ENCODE measurements around the gene GTF2E1. TPM values are rescaled to one million over a fixed set of nuclear protein-coding genes. Genes with fewer than 3 reads are reported as not detected.

GTF2E1 gene
- total and polyA plus RNA-seq, 2 of the 4 experiments (the other 2 are of a cell fraction): 8.2 to 18.5 TPM

DNA sequence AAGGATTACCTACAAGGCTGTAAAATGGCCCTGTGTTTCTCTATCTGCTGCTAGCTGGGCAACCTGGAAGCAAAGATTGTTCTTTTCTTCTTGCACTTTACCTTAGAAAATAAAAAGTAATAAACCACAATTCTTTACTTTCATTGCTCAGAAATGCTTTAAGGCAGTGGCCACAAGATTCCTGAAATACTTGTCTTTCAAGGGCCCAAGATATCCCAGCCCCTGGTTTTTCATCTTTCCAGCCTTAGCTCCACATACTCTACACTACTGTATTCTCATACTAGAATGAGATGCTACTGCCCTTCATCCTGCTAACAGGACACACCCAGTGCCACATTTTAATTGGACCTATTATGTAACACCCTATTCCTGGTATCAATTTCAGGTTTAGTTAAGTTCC lies 78.9 kb downstream of the GTF2E1 start:
- dilution Hi-C loops (cut with HindIII; ENCODE audit: low sequenced_read_pairs, unreplicated experiment): no loop called here
- Histone ChIP-seq H2AK5ac (ENCODE audit: low read depth, low read length) (no peak overlapping the region), H4K20me1 (ENCODE audit: insufficient read depth, low read length) (no peaks in the 10 kb centered on the region)

More for the DNA sequence above, 78.9 kb downstream of the GTF2E1 start:
- no peak overlapping the region for H2BK5ac ChIP-seq (ENCODE audit: low read depth, low read length, poor library complexity, severe bottlenecking)
- no peak for TF ChIP-seq NFE2L2 (IDR thresholded peaks at IDR 0.05; ENCODE audit: low read depth, low read length)
- no peak for TF ChIP-seq RCOR1 (IDR thresholded peaks at IDR 0.05; ENCODE audit: insufficient replicate concordance, low read length)
- TF ChIP-seq MAZ (IDR thresholded peaks at IDR 0.05; ENCODE audit: borderline replicate concordance, low read depth, low read length): no peak
- no peak for TF ChIP-seq USF2 (IDR thresholded peaks at IDR 0.05; ENCODE audit: low read depth, low read length)
- TF ChIP-seq POLR2A (IDR thresholded peaks at IDR 0.05; ENCODE audit: low read depth, low read length): no peak
- TF ChIP-seq RFX5 (IDR thresholded peaks at IDR 0.05; ENCODE audit: low read depth, low read length): no peak
- TF ChIP-seq RAD21 (IDR thresholded peaks at IDR 0.05; ENCODE audit: low read length): no peak
- TF ChIP-seq MXI1 (IDR thresholded peaks at IDR 0.05; ENCODE audit: borderline replicate concordance, low read depth, low read length): no peak
- TF ChIP-seq, protein P1, sequence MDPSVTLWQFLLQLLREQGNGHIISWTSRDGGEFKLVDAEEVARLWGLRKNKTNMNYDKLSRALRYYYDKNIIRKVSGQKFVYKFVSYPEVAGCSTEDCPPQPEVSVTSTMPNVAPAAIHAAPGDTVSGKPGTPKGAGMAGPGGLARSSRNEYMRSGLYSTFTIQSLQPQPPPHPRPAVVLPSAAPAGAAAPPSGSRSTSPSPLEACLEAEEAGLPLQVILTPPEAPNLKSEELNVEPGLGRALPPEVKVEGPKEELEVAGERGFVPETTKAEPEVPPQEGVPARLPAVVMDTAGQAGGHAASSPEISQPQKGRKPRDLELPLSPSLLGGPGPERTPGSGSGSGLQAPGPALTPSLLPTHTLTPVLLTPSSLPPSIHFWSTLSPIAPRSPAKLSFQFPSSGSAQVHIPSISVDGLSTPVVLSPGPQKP (IDR thresholded peaks at IDR 0.05; ENCODE audit: borderline replicate concordance, low read depth, low read length): no peak
- no peak for TF ChIP-seq MAFK (IDR thresholded peaks at IDR 0.05; ENCODE audit: low read depth, low read length)
- no peak for TF ChIP-seq FOS (IDR thresholded peaks at IDR 0.05; ENCODE audit: low read depth, low read length)
- no peak for TF ChIP-seq BHLHE40 (IDR thresholded peaks at IDR 0.05; ENCODE audit: low read depth, low read length)
- no peak for TF ChIP-seq CHD1 (IDR thresholded peaks at IDR 0.05; ENCODE audit: low read depth, low read length)
- TF ChIP-seq CTCF (conservative IDR thresholded peaks at IDR 0.05; ENCODE audit: low read depth, low read length): no peak
- no peak for TF ChIP-seq SMC3 (IDR thresholded peaks at IDR 0.05; ENCODE audit: low read depth, low read length)
- peaks cover 6% of the 10 kb centered on the region; the same call in 1 of the 2 replicates for H3K27me3 ChIP-seq (ENCODE audit: control insufficient read depth, insufficient read depth, low read length)
- H3K23ac ChIP-seq (ENCODE audit: low read depth, low read length): no peak overlapping the region
- no peak overlapping the region for H3K18ac ChIP-seq (ENCODE audit: low read depth, low read length)
- intact Hi-C loops (cut with micrococcal nuclease): no loop called here
- H3K9ac ChIP-seq (ENCODE audit: low read depth, low read length): no peak overlapping the region
- ChIA-PET CTCF (interaction anchor here (0.9 kb wide), 1 partner anchor 14 kb away, joined by 3 read pairs; no protein-coding TSS in a partner anchor), POLR2A (ENCODE audit: unreplicated experiment) (no interaction called here)
- no peak overlapping the region for H2AK9ac ChIP-seq (replicated peaks; ENCODE audit: low read depth, low read length, poor library complexity)
- H3K27ac ChIP-seq (ENCODE audit: insufficient read depth, low read length): no peak overlapping the region
- no peak overlapping the region for H3K4me2 ChIP-seq (ENCODE audit: low read depth, low read length)
- H4K8ac ChIP-seq (ENCODE audit: low read depth in 2 of 2, low read length in 2 of 2): no peak overlapping the region
- no peak overlapping the region for H3K4me3 ChIP-seq (ENCODE audit: insufficient read depth, low read depth, low read length)
- H3K4me1 ChIP-seq (ENCODE audit: control insufficient read depth, insufficient read depth, low read length): no peaks in the 10 kb centered on the region
- no peak overlapping the region for H2BK120ac ChIP-seq (ENCODE audit: low read depth, low read length)
- no peaks in the 10 kb centered on the region for H3K9me3 ChIP-seq (ENCODE audit: control insufficient read depth, insufficient read depth, low read length)
- no peak overlapping the region for H3K14ac ChIP-seq (replicated peaks; ENCODE audit: low read depth, low read length)
- H2BK20ac ChIP-seq (ENCODE audit: low read depth, low read length): no peak overlapping the region
- H3K36me3 ChIP-seq (ENCODE audit: control insufficient read depth, insufficient read depth, low read length): no peaks in the 10 kb centered on the region
- H3K56ac ChIP-seq (ENCODE audit: extremely low read depth, insufficient read depth, low read length): no peak overlapping the region
- no peak overlapping the region for H4K5ac ChIP-seq (ENCODE audit: low read depth, low read length)
- no TSS peak for BruUV-seq (replicated peaks)
- in situ Hi-C loops (cut with MboI; ENCODE audit: low sequenced_read_pairs): no loop called here
- H2BK15ac ChIP-seq (ENCODE audit: low read depth, low read length): no peak overlapping the region
- no peaks in the 10 kb centered on the region for H3K79me1 ChIP-seq (ENCODE audit: low read depth in 1 of 2, low read length in 2 of 2)
- no peak overlapping the region for H3K4ac ChIP-seq (ENCODE audit: low read depth, low read length)
- no peaks in the 10 kb centered on the region for H3K9me1 ChIP-seq (ENCODE audit: insufficient read depth, low read length)
- H4K91ac ChIP-seq (ENCODE audit: insufficient read depth, low read depth, low read length): no peak overlapping the region
- DNase-seq (no peak), ATAC-seq (ENCODE audit: low read depth) (no peak)
- H2AFZ ChIP-seq (replicated peaks; ENCODE audit: low read length, poor library complexity): no peak overlapping the region

Data from IMR-90 (cell line).